Activated effector memory CD4-positive, alpha-beta T cell treated with anti-CD3 and anti-CD28 coated beads, Interleukin-2, amount 50 U/mL, for 16 hours (primary cell): ENCODE data around the gene TBATA.

Source experiments
- DNase-seq: peaks from one replicate; pipeline ENCODE4 v3.0.0-alpha.2; 2020

TBATA gene

DNA sequence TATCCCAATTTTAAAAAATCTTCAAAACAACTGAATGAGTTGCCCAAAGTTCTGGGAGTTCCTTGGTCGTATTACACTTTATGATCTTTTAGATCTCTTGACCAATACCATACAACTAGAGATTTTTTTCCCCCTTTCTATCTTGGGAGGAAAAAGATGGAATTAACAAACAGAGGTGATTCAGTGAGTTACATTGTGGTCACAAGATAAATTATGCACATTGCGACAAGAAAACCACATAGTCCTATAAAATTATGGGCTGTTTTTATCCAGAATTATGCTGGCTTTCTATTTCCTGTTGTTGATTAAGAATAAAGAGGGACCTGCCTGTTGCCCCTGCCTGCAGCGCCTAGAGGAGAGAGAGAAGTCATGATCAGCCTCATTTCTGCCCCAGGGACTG lies 22.4 kb upstream of the TBATA start:
- DNase-seq, result no peak

DNA sequence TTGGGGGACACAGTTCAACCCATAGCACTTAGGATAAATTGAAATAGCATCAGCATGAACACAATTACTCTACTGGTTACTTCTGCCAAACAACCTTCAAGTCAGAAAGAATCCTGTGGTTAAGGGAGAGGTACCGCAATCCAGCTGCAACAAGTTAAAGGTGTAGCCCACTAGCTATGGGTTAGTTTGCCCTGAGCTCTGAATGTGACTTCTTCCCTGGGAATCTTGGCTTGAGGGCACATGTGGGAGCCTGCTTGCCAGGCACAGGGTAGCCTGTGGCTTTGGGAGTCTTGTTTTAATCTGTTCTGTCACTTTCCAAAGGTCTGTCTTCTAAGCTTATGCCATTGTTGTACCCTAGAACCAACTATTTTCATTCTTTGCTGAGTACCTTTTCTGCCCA lies 21.7 kb upstream of the TBATA start:
- DNase-seq, result no peak

DNA sequence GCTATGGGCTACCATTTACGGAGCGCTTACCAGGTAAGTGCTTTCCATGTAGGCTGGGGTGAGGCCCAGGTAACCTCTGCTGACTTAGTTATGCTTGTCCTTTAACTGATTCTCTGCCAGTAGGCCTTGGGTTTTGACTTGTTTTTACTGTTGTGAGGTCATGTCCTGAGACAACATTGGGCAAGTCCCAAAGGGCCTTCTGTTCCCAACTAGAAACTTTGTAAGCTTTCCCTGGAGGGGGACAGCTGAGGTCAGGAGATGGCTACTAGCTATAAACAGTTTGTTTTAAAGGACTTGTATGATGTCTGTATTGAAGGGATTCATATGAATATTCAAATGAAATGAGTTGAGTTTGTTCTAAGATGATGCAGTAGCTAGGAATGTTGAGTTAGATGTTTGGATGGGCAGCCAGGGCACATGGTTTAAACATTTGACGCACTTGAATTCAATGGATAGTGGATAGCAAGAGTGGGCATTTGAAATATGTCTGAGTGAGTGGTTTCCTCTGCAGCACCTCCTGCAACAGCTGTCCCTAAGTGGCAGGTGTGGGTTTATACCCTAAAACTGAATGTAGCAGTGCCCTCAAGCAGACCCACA lies 20.5 kb upstream of the TBATA start:
- no peak for DNase-seq

DNA sequence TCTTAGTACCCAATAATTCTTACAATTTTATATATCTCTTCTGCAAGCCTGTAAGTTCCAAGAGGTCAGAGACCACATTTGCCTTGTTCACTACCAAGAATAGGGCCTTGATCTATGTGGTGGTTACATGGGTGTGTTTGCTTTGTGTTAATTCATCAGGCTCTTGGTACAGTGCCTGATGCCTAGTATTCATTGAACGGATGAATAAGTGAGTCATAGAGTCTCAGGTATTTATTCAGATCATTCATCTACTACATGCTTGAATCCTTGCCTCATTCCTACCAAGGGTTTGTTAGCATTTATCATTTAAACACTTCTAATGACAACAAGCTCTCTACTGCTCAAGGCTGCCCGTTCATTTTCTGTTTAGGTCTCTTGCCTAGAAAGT lies 19.2 kb upstream of the TBATA start:
- DNase-seq, result no peak

DNA sequence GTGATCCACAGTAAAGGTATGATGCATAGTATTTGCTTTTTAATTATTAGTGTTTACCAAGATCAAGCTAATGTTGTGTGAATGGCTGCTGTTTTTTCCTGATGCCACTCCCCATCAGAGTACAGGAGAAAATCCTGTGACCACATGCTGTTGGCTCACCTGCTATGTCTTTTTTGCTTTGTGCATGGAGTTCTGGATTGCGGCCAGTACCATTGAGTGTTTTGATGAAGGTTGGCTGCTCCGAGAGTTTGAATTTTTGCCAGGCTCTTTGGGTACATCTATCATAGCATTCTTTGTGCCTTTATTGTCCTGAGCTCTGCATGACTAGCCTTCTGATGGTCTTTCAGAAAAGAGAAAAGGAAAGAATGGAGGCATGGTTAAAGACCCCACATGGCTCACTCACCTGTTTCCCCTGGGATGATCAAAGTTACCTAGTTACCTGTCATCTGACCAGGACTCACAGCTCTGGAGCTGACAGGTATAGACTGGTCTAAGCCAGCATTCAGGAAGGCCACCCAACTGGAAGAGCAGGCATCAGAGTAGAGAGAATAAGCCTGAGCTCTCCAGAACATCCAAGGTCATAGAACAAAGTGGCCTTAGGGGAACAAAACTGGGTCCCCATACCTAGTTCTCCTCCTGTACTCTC lies 18.7 kb upstream of the TBATA start:
- DNase-seq, result no peak

DNA sequence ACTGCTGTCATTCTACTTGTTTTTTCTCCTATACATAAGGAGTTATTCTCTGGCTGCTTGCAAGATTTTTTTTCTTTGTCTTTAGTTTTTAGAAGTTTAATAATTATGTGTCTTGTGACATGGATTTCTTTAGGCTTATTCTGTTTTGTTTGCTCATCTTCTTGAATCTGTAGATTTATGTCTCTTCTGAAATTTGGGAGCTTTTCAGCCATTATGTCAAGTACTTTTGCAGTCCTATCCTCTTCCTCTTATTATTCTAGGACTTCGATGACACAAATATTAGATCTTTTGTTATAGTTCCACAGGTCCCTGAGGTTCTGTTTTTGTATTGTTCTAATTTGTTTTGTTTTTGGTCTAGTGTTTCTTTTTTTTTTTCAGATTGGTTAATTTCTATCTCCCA lies 16.7 kb upstream of the TBATA start:
- DNase-seq, result no peak

DNA sequence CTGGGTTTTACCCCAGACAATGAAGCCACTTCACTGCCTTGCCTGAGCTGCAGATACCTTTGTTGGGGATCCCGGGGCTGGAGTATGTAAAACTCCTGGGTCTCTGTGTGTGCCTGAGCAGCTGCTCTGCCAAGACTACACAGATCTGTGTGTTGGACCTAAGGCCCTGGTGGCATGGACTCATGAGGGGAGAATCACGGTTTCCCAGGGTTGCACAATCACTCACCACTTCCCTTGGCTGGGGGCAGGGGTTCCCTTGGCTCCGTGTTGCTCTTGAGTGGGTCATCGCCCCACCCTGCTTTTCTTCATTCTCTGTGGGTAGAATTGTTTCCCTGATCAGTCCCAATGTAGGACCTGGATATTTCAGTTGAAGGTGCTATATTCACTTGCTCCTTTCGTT lies 13.9 kb upstream of the TBATA start:
- DNase-seq, result no peak

DNA sequence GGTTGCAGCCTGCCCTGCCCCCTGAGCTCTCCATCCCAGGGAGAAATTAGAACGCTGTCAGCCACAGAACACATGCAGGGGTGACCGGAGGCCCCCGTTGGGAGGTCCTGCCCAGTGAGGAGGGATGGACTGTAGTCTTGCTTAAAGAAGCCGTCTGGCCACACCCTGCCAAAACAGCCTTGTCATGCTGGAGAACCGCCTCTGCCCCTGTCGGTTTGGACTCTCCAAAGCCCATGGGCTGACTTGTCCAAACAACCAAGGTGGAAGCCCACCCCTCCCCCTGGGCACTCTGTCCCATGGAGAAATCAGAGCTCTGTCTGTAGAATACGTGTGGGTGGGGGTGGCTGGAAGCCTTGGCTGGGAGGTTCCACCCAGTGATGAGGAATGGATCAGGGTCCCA lies 12.7 kb upstream of the TBATA start:
- no peak for DNase-seq

DNA sequence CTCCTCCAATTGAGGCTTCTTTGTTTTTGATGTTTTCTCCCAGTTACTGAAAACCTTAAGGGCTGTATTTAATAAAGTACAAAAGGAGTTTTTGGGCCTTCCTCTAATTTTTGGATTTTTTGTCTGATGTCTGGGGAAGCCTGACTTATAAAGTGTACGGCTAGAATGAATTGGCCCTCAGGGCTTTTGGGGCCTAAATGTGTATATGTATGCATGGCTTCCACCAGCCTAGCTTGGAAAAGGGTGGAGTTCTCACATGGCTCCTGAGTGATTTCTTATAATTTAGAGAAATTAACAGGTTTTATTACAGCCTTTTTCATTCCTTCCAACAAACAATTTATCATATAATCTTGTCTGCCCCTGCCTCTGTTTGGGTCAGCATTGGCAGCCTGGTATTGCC lies 10.4 kb upstream of the TBATA start:
- no peak for DNase-seq

DNA sequence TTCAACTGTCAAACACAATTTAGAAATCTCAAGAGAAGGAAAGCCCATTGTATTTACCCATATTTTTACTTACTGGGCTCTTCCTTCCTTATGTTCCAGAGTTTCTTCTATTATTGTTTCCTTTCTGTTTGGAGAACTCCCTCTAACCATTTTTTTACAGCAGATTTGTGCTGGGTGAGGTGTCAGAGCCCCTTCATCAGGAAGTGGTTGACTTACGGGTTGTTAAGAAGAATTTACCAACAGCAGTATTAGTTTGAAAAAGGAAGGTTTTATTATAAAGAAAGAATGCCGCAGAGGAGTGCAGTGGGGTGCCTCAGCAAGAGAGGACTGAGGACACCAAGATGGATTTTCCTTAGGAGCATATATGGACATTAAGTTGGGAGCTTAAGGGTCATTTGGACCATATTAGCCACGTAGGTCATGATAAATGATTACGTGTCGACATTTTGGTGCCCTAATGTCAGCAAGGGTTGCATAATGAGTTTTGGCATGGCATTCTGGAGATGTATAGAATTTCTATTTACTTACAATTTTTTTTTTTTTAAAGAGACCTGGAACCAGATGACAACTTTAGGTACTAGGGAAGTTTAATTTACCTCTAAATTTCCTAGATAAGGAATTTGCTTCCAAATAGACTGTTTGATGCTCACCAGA lies 6.3 kb upstream of the TBATA start:
- DNase-seq, result no peak

DNA sequence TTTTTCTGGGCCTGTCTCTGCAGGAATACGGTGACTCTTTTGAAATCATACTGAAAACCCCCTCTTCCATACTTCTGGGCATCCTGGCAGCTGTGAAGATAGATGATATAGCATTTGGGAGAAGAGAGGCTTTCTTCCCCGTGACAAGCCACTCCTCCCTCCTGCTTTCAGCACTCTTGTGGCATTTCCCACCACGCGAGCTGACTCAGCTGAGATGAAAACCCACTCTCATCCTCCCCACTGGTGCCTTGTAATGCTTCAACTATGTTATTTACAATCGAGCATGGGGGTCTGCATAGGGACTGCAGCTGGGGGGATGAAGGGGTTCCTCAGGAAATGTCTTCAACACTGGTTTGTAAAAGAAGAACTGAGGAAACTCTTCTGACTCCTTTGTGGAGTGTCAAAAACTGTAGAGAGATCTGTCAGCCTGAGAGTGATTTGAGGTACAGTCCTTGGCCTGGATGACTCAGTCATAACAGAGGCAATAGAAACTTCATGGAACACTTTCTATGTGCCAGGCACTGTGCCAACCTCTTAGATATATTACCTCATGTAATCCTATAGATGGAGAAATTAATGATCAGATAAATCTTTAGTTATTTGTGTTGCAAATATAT lies 1.7 kb upstream of the TBATA start:
- no peak for DNase-seq

DNA sequence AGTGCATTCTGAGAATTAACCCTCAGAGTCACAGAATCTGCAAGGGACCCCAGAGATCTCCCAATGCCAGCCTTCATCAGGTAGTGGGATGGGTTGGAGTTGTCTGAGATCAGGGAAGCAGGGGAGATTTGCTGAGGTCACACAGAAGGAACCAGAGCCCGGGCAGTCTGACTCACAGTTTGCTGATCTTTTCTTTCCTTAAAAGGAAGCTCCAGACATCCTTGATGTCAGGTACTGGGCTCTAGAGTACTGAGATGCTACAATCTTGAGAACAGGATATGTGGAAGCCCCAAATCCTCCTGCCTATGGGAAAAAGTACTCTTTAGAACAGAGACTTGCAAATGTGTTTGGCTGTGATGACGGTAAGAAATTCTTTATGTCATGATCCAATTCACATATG lies 706 bp downstream of the TBATA start:
- DNase-seq, result no peak

DNA sequence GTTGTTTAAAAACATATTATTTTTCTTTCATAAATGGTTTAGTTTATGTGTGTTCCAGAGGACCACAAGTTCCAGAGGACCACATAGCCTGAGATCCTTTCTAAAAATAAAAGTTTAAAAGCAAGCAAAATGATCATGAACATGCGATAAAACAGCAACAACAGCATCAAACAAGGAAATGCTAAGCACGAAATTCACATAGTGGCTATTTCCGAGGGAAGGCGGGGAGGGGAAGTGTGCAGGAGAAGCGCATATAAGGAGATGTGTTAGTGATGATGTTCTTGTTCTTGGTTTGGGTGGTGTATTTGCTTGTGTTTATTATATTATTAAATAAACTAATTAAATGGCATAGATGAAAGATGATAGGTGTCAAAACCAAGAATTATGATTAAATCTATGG lies 1.2 kb downstream of the TBATA start:
- DNase-seq, result no peak

DNA sequence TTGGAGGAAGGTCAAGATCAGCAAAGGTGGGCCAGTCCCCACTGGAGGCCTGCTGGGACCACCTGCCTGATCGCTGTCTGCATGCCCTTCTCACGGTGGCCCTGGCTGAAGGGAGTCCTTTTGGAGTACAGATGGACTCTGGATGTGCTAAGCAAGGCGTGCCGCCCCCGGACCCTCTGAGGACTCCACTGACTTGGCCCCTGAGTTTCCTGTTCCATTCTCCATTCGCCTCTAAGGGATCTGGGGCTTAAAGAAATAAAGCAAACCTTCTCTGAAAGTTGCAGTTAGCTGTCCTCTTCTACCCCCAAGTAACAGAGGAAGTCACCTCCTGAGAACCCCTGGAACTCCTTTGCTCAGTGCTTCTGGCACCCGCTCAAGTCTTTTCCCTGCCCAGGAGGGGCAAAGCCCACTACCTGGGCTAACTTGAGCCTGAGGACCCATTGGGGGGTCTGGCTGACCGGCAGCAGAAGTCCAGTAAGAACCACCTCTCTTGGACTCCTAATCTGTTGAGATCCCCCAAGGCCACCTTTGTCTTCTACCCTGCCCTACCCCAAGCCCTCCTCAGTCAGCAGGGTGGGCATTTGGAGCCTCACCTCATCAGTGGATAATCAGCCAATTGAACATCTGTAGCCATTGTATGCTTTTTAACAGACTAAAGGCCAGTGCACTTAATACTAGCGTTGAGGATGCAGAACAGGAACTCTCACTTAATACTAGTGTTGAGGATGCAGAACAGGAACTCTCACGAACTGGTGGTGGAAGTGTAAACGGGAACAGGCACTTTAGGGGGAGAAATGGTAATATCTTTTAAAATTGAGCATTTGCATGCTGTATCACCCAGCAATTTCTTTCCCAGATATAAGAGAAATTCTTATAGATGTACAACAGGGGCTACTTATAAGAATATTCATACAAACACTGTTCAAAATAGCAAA lies 2.2 kb downstream of the TBATA start:
- DNase-seq, result no peak

DNA sequence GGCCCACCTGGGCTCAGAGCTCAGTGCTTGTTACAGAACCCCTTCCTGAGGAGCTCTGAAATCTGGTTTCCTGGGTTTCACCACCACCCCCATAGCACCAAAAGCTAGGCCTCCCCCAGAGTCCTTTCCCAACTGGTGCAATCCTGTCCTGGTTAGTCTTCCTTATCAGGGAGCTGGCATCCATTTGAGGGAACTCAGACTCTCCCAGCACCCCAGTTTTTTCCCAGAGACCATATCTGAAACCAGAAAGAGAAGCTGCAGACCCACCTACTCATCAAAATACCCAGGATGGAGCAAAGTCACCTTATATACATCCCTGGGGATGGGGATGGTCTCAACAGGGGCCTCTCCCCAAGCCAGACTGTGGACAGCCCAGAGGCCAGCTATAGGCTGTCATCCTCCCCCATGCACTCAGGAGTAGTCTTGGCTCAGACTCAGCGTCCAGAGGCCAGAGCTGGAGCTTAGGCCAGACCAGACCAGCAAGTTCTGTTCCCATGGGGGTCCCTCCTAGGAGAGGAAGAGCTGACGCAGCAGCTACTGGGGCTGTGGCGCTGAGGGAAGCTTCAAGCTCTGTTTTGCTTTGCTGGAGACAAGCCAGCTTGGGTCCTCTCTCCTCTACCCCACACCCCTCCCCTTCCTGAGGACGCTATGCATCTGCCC lies 3.0 kb downstream of the TBATA start:
- no peak for DNase-seq

DNA sequence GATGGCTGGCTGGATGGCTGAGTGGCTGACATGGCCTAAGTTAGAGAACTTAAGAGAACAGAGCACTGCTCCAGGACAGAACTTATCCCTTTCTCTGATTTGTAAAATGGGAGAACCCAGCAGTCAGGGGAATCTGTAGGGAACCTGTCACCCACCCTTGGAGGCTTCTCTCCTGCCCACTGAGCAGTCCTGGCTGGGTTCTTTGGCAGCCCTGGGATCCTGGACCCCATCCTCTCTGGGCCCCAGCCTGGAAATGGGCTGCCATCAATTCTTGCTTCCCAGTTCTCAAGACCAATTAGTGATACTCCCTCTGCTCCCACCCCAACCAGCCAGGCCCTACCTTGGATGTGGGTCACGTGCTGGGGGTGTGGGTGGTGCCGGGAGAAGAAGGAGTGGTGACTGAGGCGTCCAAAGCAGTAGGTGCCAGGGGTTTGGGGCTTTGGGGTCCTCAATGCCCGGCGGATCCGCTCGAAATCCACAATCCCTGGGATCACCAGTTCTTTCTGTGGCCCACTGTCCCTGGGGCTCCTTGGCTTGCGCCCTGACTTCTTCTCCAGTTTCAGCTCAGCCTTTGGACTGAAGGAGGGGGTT lies 3.6 kb downstream of the TBATA start:
- DNase-seq, result no peak

DNA sequence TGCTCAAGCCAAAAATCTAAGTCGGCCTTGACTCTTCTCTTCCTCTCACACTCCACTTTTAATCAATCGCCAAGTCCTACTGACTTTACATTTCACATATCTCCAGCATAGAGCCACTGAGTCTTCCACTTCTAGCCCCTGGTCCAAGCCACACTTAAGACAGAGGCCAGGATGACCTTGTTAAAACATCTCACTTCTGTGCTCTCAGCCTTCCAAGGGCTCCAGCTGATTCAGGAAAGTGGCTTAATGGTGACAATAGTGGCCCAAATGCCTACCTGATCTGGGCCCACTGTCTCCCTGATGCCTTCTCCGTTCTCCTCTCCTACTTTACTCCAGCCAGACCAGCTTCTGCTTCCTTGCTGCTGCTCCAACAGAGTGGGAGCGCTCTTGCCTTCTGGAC lies 4.4 kb downstream of the TBATA start:
- DNase-seq, result no peak

DNA sequence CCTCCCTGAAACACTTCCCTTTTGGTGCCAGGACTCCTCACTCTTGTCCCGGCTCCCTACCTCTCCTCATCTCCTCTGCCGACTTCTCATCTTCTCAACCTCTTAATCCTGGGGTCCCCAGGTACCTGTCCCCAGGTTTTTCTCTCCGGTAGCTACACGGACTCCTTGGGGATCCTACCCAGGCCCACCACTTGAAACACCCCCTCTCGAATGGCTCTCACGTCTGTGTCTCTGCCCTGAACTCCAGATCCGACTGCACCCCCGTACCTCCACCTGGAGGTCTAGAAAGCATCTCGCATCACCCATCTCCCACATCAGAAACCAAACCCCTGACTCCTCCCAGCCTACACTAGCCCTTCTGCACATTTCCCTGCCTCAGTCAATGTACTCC lies 4.8 kb downstream of the TBATA start:
- DNase-seq, result no peak

DNA sequence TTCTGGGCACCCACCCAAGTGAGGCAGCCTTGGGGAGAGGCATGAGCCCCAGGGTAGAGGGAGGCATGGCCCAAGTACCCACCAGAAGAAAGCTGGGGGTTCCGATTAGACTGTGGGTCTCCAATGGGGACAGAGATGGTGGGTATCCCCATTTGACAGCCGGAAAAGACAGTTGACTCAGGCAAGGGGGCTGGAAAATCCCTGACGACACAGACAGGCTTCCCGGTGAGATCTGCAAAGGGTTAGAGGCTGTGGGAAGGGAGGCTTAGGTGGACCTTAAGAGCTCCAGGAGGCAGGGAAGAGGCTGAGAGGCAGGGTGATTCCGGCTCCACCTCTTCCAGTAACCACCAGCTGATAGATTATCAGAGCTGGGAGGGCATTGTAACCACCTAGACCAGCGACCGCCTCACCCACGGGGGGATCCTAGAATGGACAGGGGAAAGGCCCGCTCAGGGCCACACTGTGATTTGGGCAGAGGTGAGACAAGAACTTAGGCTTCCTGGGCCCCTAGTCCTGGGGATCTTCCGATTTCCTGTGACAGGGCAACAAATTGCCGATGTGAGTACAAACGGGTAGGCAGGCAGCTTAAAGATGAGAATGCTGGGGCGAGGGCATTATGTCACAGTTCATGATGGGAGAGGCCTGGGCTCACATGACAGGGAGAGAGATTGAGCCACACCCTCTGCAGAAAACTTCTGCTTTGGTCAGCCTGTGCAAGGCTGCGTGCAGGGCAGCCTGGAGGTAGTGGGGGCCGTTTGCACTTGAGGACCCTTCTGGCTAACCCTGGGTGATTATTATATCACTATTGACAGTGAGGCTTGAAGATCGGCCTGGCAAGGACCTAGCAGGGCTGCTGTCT lies 5.4 kb downstream of the TBATA start:
- no peak for DNase-seq

DNA sequence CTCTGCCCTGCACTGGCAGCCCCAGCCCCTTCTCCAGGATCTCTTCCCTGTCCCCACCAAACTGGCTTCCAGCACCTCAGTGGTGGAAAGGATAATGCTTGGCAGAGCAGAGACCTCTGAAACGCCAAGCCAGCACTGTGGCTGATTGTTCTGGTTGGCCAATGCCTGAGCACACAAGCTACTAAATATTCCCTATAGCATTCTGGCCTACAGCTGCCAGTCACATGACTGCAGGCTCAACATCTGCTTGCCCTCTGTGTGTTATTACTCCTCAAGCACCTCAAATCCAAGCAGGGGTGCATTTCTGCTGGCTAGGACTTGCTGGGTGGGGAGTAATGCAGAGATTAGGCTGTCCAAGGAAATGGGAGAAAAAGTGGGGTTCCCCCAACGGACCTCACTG lies 6.1 kb downstream of the TBATA start:
- DNase-seq, result no peak

DNA sequence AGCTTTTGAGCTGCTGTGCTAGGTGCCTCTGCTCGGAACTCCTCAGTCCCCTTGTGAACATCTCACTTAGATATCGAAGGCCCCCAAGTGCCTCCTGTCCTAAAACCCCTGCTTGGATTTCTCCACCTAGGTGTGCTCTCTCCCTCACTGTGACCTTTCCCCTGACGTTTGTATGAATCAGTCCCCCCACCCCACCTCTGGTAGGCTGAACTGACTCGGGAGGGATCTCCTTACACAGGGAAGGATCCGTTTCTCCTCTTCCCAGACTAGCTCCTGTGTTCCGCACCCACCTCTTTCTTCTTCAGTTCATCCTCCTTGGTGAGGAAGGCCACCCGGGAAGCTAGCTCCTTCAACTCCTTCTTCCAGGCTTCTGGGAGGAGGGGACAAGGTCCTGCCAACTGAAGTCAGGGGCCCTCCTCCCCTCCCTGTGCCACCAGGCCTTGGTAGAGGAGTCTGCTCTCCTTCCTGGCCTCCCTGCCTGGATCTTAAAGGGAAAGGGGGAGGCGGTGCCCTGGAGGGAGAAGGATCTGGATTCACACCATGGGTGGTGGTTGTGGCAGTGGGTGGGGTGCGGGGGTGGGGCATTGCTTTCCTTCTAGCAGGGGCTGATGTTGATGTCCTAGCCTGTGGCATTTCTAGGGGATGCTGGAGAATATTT lies 6.8 kb downstream of the TBATA start:
- no peak for DNase-seq
